Gastroesophageal sphincter (tissue), 4 donors: ENCODE data around the gene DOLK. TPM values are rescaled to one million over a fixed set of nuclear protein-coding genes. Genes with fewer than 3 reads are reported as not detected.
A peak's percentile ranks its signal among the peaks of the same experiment; 100 is the strongest.

ENCODE experiments used
- ATAC-seq: fragments of 150-250 bp; one replicate; pipeline ENCODE4 v1.9.1; 2016; ENCODE audit warnings: mild to moderate bottlenecking, moderate library complexity
- H3K27ac ChIP-seq, 4 donors: fragments of 200-600 bp; sonication (generic) in 3 of 4; 1 replicate in 3 of 4; 2 replicates in 1 of 4; pipeline ENCODE4 v1.5.1; 2016 to 2019
- H3K27me3 ChIP-seq: fragments of 200-600 bp; sonication (generic); one replicate; pipeline ENCODE4 v1.5.1; 2019
- H3K36me3 ChIP-seq, 2 donors: fragments of 200-600 bp; sonication (generic); one replicate each; pipeline ENCODE4 v1.5.1; 2019; ENCODE audit warnings: control low read depth in 1 of 2
- H3K4me1 ChIP-seq, 3 donors: fragments of 200-600 bp; sonication (generic); 1 replicate in 2 of 3; 2 replicates in 1 of 3; pipeline ENCODE4 v1.5.1; 2016 to 2019; ENCODE audit warnings: control low read depth in 2 of 3
- H3K4me3 ChIP-seq, 2 donors: fragments of 200-600 bp; sonication (generic); one replicate each; pipeline ENCODE4 v1.5.1; 2019; ENCODE audit warnings: mild to moderate bottlenecking in 1 of 2, moderate library complexity in 1 of 2
- H3K9me3 ChIP-seq, 3 donors: fragments of 200-600 bp; sonication (generic); one replicate each; pipeline ENCODE4 v1.5.1; 2017 to 2019; ENCODE audit warnings: control low read depth in 2 of 3
- EP300 ChIP-seq: sonication (generic); formaldehyde crosslinking; IDR thresholded peaks from one replicate; pipeline ENCODE4 v1.6.1; 2017; ENCODE audit warnings: antibody characterized with exemption, mild to moderate bottlenecking
- POLR2A ChIP-seq, 2 donors: fragments of 450-650 bp; IDR thresholded peaks; one replicate each; pipeline ENCODE4 v1.6.1; 2017; ENCODE audit warnings: antibody characterized with exemption in 2 of 2, mild to moderate bottlenecking in 2 of 2, moderate library complexity in 1 of 2
- POLR2AphosphoS5 ChIP-seq: sonication (generic); formaldehyde crosslinking; IDR thresholded peaks from one replicate; pipeline ENCODE4 v1.6.1; 2017; ENCODE audit warnings: antibody characterized with exemption
- WGBS, 2 donors: methylation state at CpG; one replicate each; pipeline ENCODE4 v1.1.5; 2018; ENCODE audit warnings: low coverage in 1 of 2; 5-methylcytosine and 5-hydroxymethylcytosine counted together
- total RNA-seq, 4 donors: library from RNA; depleted of rRNA; stranded (reverse); fragments of >200 nt; gene quantifications; one replicate each; pipeline ENCODE4 v1.1.0, GENCODE V29; 2016
- TF ChIP-seq, protein P1 (sequence below), 4 experiments: fragments of 200-600 bp in 2 of 4; fragments of 450-650 bp in 2 of 4; sonication (generic) in 1 of 4; IDR thresholded peaks; one replicate each; pipeline ENCODE4 v1.5.1; 2017 to 2019; ENCODE audit warnings: antibody characterized with exemption in 4 of 4, mild to moderate bottlenecking in 2 of 4, moderate library complexity in 2 of 4

Gene DOLK
- total RNA-seq, 4 donors from 2014 or later = 9.8 to 17.1 (median 13.0) TPM

DNA sequence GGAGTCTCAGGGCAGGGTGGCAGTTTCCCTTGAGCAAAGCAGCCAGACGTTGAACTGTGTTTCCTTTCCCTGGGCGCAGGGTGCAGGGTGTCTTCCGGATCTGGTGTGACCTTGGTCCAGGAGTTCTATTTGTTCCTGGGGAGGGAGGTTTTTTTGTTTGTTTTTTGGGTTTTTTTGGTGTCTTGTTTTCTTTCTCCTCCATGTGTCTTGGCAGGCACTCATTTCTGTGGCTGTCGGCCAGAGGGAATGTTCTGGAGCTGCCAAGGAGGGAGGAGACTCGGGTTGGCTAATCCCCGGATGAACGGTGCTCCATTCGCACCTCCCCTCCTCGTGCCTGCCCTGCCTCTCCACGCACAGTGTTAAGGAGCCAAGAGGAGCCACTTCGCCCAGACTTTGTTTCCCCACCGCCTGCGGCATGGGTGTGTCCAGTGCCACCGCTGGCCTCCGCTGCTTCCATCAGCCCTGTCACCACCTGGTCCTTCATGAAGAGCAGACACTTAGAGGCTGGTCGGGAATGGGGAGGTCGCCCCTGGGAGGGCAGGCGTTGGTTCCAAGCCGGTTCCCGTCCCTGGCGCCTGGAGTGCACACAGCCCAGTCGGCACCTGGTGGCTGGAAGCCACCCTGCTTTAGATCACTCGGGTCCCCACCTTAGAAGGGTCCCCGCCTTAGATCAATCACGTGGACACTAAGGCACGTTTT, 30.1 kb downstream of the DOLK start:
- TF ChIP-seq, protein P1, sequence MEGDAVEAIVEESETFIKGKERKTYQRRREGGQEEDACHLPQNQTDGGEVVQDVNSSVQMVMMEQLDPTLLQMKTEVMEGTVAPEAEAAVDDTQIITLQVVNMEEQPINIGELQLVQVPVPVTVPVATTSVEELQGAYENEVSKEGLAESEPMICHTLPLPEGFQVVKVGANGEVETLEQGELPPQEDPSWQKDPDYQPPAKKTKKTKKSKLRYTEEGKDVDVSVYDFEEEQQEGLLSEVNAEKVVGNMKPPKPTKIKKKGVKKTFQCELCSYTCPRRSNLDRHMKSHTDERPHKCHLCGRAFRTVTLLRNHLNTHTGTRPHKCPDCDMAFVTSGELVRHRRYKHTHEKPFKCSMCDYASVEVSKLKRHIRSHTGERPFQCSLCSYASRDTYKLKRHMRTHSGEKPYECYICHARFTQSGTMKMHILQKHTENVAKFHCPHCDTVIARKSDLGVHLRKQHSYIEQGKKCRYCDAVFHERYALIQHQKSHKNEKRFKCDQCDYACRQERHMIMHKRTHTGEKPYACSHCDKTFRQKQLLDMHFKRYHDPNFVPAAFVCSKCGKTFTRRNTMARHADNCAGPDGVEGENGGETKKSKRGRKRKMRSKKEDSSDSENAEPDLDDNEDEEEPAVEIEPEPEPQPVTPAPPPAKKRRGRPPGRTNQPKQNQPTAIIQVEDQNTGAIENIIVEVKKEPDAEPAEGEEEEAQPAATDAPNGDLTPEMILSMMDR (IDR thresholded peaks at IDR 0.05) = no peak
- peak; percentile 47 for TF ChIP-seq POLR2AphosphoS5
- TF ChIP-seq EP300 = no peak
- TF ChIP-seq POLR2A (IDR thresholded peaks at IDR 0.05) = no peak
- WGBS, 2 donors = 8 to 24% methylated on average over 8 to 10 of the region's 26 CpGs
- ATAC-seq = peak; percentile 63
- peaks cover 0 to 37% of the 10 kb centered on the region in 2 donors for H3K36me3 ChIP-seq
- H3K4me3 ChIP-seq = no peak overlapping the region
- H3K27me3 ChIP-seq = no peaks in the 10 kb centered on the region
- H3K27ac ChIP-seq = peak overlapping the region; percentile 37 to 84 (median 78)
- peaks cover 0 to 93% (median 60%) of the 10 kb centered on the region in 3 donors for H3K4me1 ChIP-seq
- no peaks in the 10 kb centered on the region for H3K9me3 ChIP-seq

DNA sequence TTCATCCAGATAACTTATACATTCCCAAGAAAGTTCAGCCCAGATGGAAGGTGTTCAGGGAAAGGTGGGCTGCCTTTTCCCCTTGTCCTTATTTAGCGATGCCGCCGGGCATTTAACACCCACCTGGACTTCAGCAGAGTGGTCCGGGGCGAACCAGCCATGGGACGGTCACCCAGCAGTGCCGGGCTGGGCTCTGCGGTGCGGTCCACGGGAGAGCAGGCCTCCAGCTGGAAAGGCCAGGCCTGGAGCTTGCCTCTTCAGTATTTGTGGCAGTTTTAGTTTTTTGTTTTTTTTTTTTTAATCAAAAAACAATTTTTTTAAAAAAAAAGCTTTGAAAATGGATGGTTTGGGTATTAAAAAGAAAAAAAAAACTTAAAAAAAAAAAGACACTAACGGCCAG, 30.7 kb downstream of the DOLK start:
- Histone ChIP-seq H3K27ac (peak overlapping the region; percentile 37 to 84 (median 76)), H3K9me3 (no peaks in the 10 kb centered on the region), H3K27me3 (no peaks in the 10 kb centered on the region), H3K4me3 (no peak overlapping the region), H3K36me3 (peaks cover 0 to 37% of the 10 kb centered on the region in 2 donors), H3K4me1 (peaks cover 0 to 93% (median 66%) of the 10 kb centered on the region in 3 donors)
- WGBS, 2 donors = 67 to 69% methylated on average over 3 to 9 of the region's 11 CpGs
- ATAC-seq = no peak
- no peak for TF ChIP-seq POLR2A (IDR thresholded peaks at IDR 0.05)
- no peak for TF ChIP-seq EP300
- TF ChIP-seq, protein P1 (IDR thresholded peaks at IDR 0.05) = no peak
- no peak for TF ChIP-seq POLR2AphosphoS5

DNA sequence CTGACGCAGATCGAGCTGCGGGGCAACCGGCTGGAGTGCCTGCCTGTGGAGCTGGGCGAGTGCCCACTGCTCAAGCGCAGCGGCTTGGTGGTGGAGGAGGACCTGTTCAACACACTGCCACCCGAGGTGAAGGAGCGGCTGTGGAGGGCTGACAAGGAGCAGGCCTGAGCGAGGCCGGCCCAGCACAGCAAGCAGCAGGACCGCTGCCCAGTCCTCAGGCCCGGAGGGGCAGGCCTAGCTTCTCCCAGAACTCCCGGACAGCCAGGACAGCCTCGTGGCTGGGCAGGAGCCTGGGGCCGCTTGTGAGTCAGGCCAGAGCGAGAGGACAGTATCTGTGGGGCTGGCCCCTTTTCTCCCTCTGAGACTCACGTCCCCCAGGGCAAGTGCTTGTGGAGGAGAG, 31.2 kb downstream of the DOLK start:
- WGBS, 2 donors = 67 to 80% methylated on average over 1 to 2 of the region's 18 CpGs
- peak overlapping the region in 1 of 2 donors; percentile 3 for H3K4me3 ChIP-seq
- TF ChIP-seq POLR2AphosphoS5 (no peak), POLR2A (IDR thresholded peaks at IDR 0.05) (no peak), EP300 (no peak)
- TF ChIP-seq, protein P1 (IDR thresholded peaks at IDR 0.05) = no peak
- H3K27ac ChIP-seq = peak overlapping the region; percentile 37 to 84 (median 76)
- peaks cover 0 to 93% (median 71%) of the 10 kb centered on the region in 3 donors for H3K4me1 ChIP-seq
- no peaks in the 10 kb centered on the region for H3K27me3 ChIP-seq
- H3K36me3 ChIP-seq = peaks cover 0 to 37% of the 10 kb centered on the region in 2 donors
- peak; percentile 55 for ATAC-seq
- H3K9me3 ChIP-seq = no peaks in the 10 kb centered on the region

DNA sequence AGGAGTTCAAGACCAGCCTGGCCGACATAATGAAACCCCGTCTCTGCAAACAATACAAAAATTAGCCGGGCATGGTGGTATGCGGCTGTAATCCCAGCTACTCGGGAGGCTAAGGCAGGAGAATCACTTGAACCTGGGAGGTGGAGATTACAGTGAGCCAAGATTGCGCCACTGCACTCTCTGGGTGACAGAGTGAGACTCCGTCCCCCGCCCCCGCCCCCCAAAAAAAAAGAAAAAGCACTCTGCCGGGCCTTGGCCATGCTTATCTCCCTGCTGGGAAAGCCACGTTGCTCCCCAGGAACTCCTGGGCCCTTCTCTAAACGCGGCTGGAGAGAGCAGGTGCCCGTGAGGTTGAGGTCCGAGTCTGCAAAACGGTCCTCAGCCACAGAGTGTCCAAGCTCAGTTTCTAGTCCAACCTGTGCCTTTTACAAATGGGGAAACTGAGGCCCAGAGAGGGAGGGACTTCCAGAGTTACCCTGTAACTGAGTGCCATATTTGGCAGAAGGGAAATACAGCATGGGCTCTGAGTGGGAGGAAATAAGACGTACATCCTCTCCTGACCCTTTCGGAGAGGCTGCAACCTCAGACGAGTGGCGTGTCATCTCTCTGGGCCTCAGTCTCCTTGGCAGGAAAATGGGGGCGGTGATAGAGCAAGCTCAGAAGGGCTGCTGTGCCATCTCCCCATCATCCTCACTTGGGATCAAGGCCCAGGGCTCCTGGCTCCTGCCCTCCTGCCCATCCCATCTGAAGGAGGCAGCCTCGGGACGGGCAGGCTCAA, 33.2 kb downstream of the DOLK start:
- WGBS, 2 donors = 62 to 77% methylated on average over 4 to 6 of the region's 23 CpGs
- Histone ChIP-seq H3K27ac (peak overlapping the region in 3 of 4 donors; percentile 74 to 84 (median 78)), H3K4me3 (no peak overlapping the region), H3K27me3 (no peaks in the 10 kb centered on the region), H3K36me3 (peaks cover 0 to 53% of the 10 kb centered on the region in 2 donors), H3K9me3 (no peaks in the 10 kb centered on the region), H3K4me1 (peaks cover 0 to 93% (median 67%) of the 10 kb centered on the region in 3 donors)
- TF ChIP-seq POLR2A (IDR thresholded peaks at IDR 0.05) = no peak
- TF ChIP-seq, protein P1 (IDR thresholded peaks at IDR 0.05) = no peak
- TF ChIP-seq POLR2AphosphoS5 = no peak
- no peak for TF ChIP-seq EP300
- no peak for ATAC-seq
